Tibial nerve (tissue), 4 donors: ENCODE measurements around the gene CRYGS. TPM values are rescaled to one million over a fixed set of nuclear protein-coding genes. Genes with fewer than 3 reads are reported as not detected.

Experiments
- total RNA-seq, 4 donors: library from RNA; depleted of rRNA; stranded (reverse); fragments of >200 nt; gene quantifications; one replicate each; pipeline ENCODE4 v1.1.0, GENCODE V29; 2016

Gene CRYGS
- total RNA-seq, 4 donors from 2014 or later: 3.0 to 12.2 (median 3.2) TPM

Other genes starting within 250 kb of the CRYGS start
- gene DGKG, start 182.1 kb downstream of the CRYGS start, total RNA-seq: 1 to 10 TPM; 1.3 to 5.7 (median 2.3) TPM
- 10 to 100 TPM; 10.5 to 17.0 (median 11.4) TPM for gene TBCCD1, start 23.0 kb upstream of the CRYGS start, total RNA-seq
- 10 to 100 TPM; 24.3 to 47.5 (median 44.7) TPM for gene DNAJB11, start 26.3 kb upstream of the CRYGS start, total RNA-seq
- gene AHSG, start 68.7 kb upstream of the CRYGS start, total RNA-seq: not detected
- gene FETUB, start 96.0 kb upstream of the CRYGS start, total RNA-seq: not detected
- gene HRG, start 121.6 kb upstream of the CRYGS start, total RNA-seq: not detected
- not detected for gene KNG1, start 173.0 kb upstream of the CRYGS start, total RNA-seq
- 100 to 1,000 TPM; 285 to 465 (median 364) TPM for gene EIF4A2, start 239.2 kb upstream of the CRYGS start, total RNA-seq